Eye (tissue), 1 donor: ENCODE measurements around the gene TRIM3.

Source experiments
- DNase-seq: peaks from one replicate; pipeline ENCODE4 v3.0.0-alpha.2; 2015

The TRIM3 gene

DNA sequence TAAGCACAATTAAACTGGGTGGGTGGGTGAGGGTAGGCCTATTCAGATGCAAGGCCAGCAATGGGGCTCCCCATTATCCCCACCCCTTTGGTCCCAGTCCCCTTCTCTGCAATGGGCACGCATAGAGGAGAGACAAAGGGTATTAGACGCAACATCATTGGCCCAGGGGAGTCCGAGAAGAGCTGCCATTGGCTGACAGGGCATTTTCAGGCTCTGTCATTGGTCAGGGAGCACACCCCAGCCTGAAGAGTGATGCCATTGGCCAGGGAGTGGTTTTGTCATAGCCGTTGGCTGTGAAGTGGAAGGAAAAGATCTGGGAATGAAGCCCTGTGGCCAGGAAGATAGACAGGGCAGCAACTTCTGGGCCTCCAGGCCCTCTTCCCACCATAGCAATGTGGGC is 2.8 kb upstream of the TRIM3 start:
- DNase-seq, result no peak

DNA sequence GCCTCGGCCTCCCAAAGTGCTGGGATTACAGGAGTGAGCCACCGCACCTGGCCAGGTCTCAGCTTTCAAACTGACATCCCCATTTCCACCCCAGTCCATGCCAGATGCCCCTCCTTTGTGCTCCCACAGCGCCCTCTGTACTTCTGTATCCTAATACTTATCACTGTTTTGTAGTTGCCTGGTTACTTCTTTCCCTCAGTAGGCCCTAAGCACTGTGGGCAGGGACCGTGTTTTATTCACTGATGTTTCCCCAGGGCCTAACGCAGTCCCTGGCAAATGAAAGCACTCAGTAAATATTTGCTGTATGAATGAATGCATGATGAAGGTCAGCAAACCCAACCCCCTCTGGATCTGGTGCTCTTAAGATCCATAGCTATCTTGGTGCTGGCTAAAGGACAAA is 2.2 kb upstream of the TRIM3 start:
- no peak for DNase-seq

DNA sequence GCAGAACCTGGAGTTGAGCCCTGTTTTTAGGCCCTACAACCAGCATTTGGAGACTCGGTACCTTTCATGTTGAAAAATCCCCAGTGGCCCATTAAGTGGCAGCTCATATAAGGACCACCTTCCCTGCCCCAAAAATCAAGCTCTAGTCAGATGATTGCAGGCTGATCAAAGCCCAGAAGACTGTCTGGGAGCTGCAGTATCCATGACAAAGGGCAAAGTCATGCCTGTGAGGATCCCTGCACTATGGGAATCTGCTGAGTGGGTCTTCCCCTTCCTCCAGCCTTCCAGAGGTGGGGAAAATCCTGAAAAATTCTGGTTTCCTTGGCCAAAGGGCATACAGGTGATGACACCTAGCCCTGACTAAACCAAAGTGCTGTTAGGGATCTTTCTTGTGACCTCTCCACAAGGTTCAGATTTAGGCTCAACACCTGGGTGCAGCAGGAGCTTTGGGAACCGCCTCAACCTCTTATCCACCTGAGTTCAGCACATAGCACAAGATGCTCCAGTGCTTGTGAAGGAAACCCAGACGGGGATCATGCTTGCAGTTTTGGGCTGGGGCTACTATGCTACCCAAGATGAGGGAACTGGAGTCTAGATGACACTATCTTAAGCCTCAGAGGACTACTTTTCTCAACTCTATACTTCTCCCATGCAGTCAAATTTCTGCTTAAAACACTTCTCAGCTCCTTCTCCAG is 1.2 kb upstream of the TRIM3 start:
- no peak for DNase-seq

DNA sequence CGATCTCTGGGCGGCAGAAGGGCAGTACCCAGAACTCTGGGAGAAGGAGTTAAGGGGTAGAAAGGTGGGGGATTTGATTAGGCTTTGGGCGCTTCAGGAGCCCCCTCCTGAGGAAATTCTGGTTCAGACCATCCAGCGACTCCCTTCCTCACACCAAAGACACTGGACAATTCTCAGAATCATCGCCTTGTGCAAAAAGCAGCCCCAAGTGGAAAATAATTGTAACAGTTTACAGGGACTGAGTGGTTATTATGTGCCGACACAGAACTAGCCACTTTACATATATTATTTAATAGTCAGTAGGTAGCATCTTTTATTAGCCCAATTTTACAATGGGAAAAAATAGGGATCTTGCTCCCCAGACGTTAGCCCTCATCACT is 662 bp upstream of the TRIM3 start:
- DNase-seq, result no peak

- DNase-seq, result peak; percentile 26
These were observed 807 bp downstream of the TRIM3 start for GRCh38 chr11:6472934-6473333.

GRCh38 chr11:6469599-6469998 is 4.1 kb downstream of the TRIM3 start:
- no peak for DNase-seq

DNA sequence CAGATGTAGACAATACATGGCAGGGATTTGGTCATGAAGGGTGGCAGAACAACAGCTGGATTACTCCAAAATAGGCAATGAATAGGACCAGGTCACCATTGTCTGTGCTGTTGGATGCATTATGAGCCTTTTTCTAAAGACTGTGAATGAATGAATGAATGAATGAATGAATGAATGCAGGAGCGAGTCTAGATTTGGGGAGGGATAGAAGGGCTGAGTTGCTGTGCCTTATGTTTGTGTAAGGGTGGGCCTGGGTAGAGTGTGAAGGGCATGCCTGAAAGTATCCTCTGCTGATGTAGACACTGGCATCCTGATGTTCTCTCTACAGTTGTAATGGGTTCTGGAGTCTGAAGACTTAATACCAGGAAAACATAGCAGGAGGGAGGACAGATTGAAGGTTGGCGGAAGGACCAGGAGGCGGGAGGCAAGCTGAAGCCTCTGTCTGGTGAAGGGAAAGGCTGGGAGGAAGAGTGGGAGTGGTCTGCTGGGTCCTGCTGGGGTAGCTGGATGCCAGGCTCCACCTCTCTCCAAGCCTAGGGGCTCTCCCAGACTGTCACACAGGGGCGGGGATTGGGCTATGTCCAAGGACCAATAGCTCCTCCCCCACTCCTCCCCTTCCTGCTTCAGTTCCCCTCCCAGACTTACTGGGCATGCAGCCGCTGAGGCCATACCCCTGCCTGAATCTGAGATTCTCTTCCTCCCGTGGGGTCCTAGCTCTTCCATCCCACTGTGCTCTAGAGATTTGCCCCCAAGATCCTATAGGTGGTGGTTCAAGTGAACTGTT is 4.8 kb downstream of the TRIM3 start:
- peak; percentile 95 for DNase-seq

DNA sequence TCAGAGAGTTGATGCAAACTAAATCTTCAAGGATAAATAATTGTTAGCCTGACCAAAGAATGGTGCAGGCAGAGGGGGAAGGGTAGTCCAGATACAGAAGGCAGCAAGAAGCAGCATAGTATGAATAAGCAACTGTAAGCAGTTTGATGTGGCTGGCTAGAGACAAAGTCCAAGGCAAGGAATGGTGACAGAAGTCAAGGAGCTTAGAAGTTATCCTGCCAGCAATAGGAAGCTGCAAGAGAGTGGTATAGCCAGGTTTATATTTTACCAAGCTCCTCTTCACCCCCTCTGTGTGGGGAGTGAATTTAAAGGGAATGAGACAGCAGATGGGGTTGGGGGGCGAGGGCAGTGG is 14.7 kb downstream of the TRIM3 start:
- no peak for DNase-seq

DNA sequence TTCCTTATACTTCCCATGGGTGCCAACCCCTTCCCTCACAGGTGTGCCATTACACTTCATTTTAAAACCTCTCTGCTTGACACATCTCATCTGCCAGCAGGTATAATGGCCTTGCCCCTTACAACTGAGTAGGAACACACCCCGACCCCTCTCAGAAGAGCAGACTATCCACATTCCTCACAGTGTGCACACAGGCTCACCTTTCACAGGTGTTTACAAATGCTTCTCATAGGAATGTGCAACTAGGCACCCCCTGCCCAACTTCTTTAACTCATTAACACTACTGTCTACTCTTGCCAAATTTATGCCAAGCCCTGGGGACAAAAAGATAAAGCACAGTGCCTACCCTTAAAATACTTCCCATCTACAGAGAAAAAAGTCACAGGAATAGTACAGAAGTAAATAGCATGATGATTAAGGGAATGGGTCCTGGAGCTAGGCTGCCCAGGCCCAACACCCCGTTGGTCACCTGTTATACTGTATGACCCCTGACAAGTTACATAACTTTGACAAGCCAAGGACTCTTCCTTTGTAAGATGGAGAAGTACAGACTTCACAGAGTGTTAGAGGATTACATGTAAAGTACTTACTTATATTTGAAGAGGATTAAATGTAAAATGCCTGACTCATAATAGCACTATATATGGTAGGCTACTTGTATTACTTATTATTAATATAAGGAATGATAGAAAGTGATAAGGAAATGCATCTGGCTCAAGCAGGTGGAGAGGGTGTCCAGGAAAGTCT is 15.2 kb downstream of the TRIM3 start:
- no peak for DNase-seq

GRCh38 chr11:6457581-6458320 is 16.0 kb downstream of the TRIM3 start:
- DNase-seq, result no peak

DNA sequence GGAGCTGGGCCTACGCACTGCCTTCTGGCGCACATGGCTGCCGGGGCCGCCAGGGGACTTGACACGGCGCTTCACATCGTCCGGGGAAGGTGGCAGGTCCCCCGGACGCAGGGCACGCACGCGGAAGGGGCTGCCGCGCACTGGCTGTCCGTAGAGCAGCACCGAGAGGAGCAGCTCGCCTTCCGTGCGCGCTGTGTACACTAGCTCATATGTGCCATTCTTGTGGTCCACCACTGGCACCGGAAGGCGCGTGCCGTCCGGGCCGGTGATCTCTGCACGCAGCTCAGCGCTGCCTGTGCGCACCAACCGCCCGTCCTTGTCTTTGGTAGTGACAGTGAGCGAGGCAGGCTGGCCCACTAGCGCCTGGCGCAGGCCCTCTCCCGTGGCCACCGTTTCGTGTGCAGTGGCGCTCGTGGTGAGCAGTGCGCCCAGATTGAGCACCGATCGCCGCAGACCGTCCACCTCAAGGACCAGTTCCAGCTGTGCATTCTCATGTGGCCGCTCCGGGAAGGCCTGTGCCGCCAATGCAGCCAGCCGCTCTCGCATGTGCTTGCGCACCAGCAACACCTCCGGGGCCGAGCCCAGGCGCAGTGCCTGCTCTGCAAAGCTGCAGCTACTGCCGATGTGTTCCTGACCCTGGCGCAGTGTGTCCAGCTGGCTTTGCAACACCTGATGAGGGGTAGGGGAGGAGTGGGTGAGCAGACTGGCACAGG is 17.2 kb downstream of the TRIM3 start:
- no peak for DNase-seq

DNA sequence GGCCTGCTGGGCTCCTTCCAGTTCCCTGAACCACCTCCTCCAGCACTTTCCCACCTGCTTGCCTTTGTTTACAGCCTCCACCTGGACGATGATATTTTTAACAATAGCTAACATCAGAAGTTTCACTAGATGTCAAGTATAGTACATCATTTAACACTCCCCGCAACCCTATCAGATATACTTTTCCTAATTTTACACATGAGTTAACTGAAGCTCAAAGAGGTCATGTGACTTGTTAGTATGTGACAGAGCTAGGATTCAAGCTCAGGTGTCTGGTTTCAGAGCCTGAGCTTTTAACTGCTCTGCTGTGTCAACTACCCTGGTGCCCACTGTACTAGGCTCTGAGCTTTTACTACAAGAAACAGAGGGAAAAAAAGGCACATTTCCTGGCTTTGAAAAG is 18.7 kb downstream of the TRIM3 start:
- no peak for DNase-seq

- DNase-seq, result no peak
These were observed 20.6 kb downstream of the TRIM3 start for GRCh38 chr11:6453152-6453551.

- DNase-seq, result no peak
These were observed 21.5 kb downstream of the TRIM3 start for GRCh38 chr11:6452219-6452618.

DNA sequence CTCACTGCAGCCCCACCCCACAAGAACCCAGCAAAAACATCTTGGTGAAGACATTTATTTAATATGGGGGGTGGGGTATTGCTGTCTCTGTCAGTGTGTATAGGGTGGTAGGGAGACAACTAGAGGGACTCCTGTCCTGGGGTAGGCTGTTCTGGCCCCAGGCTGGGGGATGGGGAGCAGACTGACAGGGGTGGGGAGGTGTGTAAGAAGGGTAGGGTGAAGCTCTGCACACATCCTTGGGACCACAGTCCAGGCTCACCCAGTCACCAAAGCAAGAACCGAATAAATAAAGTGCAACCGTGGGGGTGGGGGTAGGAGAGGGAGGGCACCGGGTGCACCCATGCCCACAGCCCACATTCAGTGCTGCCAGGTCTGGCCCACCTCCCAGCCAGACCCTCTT is 25.2 kb downstream of the TRIM3 start:
- no peak for DNase-seq

DNA sequence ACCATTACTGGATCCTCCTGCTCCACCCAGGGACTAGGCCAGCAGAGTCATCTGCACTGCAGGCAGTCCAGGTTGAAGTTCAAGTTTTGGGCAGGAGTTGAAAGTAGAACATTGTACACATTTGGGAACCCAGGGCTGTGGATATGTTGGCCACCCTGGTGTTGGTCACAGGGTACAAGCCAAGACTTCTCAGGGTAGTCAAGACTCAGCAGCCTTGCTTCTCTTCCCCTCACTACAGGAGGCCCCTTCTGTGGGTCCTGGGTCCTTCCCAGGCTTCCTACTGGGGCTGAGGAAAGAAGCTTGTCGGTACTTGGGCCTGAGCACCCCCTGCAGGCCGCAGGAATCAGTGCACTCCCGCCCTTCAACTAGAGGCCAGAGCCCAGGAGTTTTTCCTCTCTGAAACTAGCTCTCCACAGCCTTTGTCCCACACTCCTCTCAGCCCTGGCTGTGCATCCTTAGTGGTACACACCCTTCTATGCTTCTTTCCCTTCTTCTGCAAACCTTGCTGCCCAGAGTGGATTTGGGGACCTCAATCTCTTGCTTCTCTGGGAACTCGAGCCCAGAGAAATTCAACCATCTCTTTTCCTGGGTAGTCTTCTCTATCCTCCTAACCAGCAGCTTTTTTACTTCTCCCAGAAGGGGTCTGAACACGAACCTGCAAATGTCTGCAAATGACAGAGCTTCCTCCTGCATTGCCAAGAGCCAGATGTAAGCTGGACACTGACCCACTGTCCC is 30.3 kb downstream of the TRIM3 start:
- DNase-seq, result peak; percentile 71

DNA sequence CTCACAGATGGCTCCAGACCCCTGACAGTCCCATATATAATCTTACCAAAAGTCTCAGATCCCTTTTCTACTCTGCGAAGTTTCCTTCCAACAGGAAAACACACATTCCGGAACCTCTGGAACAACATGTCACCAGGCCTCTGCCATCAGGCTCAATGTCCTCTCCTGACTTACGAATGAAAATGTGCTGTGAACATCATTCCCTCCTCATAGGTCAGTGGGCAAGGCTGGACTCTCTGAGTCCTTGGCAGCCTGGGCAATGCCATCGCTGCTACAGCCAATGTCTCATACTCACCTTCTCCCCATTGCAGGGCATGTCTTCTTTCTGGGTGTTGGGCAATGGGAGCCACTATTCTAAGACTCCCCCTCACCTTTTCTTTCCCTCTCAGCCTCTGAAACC is 31.3 kb downstream of the TRIM3 start:
- DNase-seq, result no peak

GRCh38 chr11:6440906-6441358 is 32.8 kb downstream of the TRIM3 start, which contains the start of gene HPX:
TSS of gene HPX (minus strand) at chr11:6440987. CDS start at chr11:6440963, 24 bp downstream.
- DNase-seq, result no peak

DNA sequence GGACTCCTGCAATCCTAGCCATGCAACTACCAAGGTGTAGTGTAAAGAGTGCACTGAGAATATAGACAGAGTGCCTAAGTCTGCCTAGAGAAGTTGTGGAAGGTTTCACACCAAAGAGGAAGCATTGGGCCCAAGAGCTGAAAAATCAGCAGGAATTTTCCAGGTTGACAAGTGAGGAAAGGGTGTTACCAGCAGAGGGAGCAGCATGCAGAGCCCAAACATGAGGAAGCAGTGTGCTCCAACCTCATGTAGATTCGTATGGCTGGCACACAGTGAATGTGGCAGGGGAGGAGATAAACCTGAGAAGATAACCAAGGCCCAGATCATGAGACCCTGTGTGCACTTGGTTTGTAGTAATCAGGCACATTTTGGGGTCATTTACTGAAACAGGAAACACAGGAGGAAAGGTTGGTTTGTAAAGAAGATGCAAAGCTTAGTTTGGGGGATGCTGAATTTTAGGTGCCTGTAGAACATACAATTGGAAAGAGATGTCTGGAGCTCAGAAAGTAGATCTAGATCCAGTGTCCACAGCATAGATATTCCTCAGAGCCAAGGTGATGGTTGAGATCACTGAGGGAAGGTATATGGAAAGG is 34.7 kb downstream of the TRIM3 start:
- DNase-seq, result peak; percentile 70

- no peak for DNase-seq
These were observed 35.7 kb downstream of the TRIM3 start for GRCh38 chr11:6437993-6438392.

GRCh38 chr11:6437423-6437822 is 36.3 kb downstream of the TRIM3 start:
- DNase-seq, result no peak
